SK-N-SH (cell line): Measurements from ENCODE around the gene APOF. TPM values are rescaled to one million over a fixed set of nuclear protein-coding genes. Genes with fewer than 3 reads are reported as not detected.

Experiments used
- CTCF ChIA-PET: fragments of 300-600, 350-600 bp; formaldehyde crosslinking; extraction: SDS; loops from one replicate; lab custom pipeline; 2021; lab: Yijun Ruan, JAX
- POLR2A ChIA-PET: fragments of 350-600 bp; sonication (Branson Sonifier 250); formaldehyde crosslinking; extraction: SDS; loops from one replicate; lab custom pipeline; 2020; ENCODE audit warnings: antibody characterized with exemption, inconsistent platforms; lab: Yijun Ruan, JAX
- DNase-seq: peaks from one replicate; pipeline ENCODE4 v3.0.0; 2012
- H2AFZ ChIP-seq: fragments of 200-600 bp; sonication (generic); 2 replicates; pipeline ENCODE4 v1.8.1; 2016; ENCODE audit warnings: antibody characterized with exemption, mild to moderate bottlenecking, low read depth
- H3F3A ChIP-seq: fragments of 200-600 bp; sonication (generic); replicated peaks from 2 replicates; pipeline ENCODE3; 2016; ENCODE audit warnings: antibody characterized with exemption, mild to moderate bottlenecking; ENCODE audit not compliant: insufficient read depth
- H3K27ac ChIP-seq, 2 experiments: fragments of 200-500 bp in 1 of 2; fragments of 200-600 bp in 1 of 2; sonication (Bioruptor generic) in 1 of 2; sonication (generic), shearing (Covaris generic) in 1 of 2; 2 replicates each; pipeline versions ENCODE4 v1.5.1 to v1.6.1; 2014 to 2016; ENCODE audit warnings: low read depth in 2 of 2, inconsistent platforms in 1 of 2, low read length in 1 of 2, mild to moderate bottlenecking in 1 of 2, mixed read lengths in 1 of 2
- H3K27me3 ChIP-seq: fragments of 200-600 bp; sonication (generic), shearing (Covaris generic); 2 replicates; pipeline ENCODE4 v1.6.1; 2016; ENCODE audit warnings: mixed run types; ENCODE audit not compliant: insufficient read depth
- H3K36me3 ChIP-seq, 2 experiments: fragments of 200-500 bp in 1 of 2; fragments of 200-600 bp in 1 of 2; sonication (Bioruptor generic) in 1 of 2; sonication (generic) in 1 of 2; replicated peaks in 1 of 2; 2 replicates each; pipeline versions ENCODE3 to v1.5.1; 2014 to 2016; ENCODE audit warnings: low read length in 1 of 2, mild to moderate bottlenecking in 1 of 2; ENCODE audit not compliant: insufficient read depth in 2 of 2, control insufficient read depth in 1 of 2
- H3K4me1 ChIP-seq, 2 experiments: fragments of 200-500 bp in 1 of 2; fragments of 200-600 bp in 1 of 2; sonication (Bioruptor generic) in 1 of 2; sonication (generic), shearing (Covaris generic) in 1 of 2; 2 replicates each; pipeline versions ENCODE4 v1.5.1 to v1.6.1; 2014 to 2016; ENCODE audit warnings: low read depth in 1 of 2, low read length in 1 of 2, mixed run types in 1 of 2; ENCODE audit not compliant: insufficient read depth in 2 of 2, control insufficient read depth in 1 of 2
- H3K4me2 ChIP-seq: fragments of 200-600 bp; sonication (generic), shearing (Covaris generic); 2 replicates; pipeline ENCODE4 v1.6.1; 2017; ENCODE audit warnings: mixed run types
- H3K4me3 ChIP-seq, 2 experiments: fragments of 200-500 bp in 1 of 2; fragments of 200-600 bp in 1 of 2; sonication (Bioruptor generic) in 1 of 2; sonication (generic), shearing (Covaris generic) in 1 of 2; 2 replicates each; pipeline versions ENCODE4 v1.5.1 to v1.8.1; 2014 to 2016; ENCODE audit warnings: low read depth in 2 of 2, inconsistent platforms in 1 of 2, low read length in 1 of 2, mild to moderate bottlenecking in 1 of 2, mixed read lengths in 1 of 2, moderate library complexity in 1 of 2
- H3K79me2 ChIP-seq: fragments of 200-600 bp; sonication (generic); 2 replicates; pipeline ENCODE4 v1.8.1; 2017; ENCODE audit warnings: mild to moderate bottlenecking; ENCODE audit not compliant: insufficient read depth
- H3K9ac ChIP-seq: fragments of 200-600 bp; sonication (generic); 2 replicates; pipeline ENCODE4 v1.6.1; 2017; ENCODE audit warnings: mixed run types
- H3K9me2 ChIP-seq: fragments of 200-600 bp; sonication (generic); 2 replicates; pipeline ENCODE4 v1.6.1; 2017; ENCODE audit warnings: mixed run types
- H3K9me3 ChIP-seq: fragments of 200-600 bp; sonication (generic); 2 replicates; pipeline ENCODE4 v1.6.1; 2017; ENCODE audit warnings: mixed run types, mild to moderate bottlenecking, moderate library complexity
- H4K20me1 ChIP-seq: fragments of 200-600 bp; sonication (generic); 2 replicates; pipeline ENCODE4 v1.6.1; 2017; ENCODE audit warnings: mild to moderate bottlenecking, mixed run types; ENCODE audit not compliant: insufficient read depth
- EP300 ChIP-seq, 2 experiments: IDR thresholded peaks; 2 replicates each; pipeline versions ENCODE4 v1.4.0 to v1.6.1; 2012; ENCODE audit warnings: borderline replicate concordance in 1 of 2, low read depth in 1 of 2, low read length in 1 of 2
- EZH2phosphoT487 ChIP-seq: fragments of 200-600 bp; sonication (generic); IDR thresholded peaks from 2 replicates; pipeline ENCODE4 v1.6.1; 2017; ENCODE audit warnings: low read depth, mixed run types, mild to moderate bottlenecking, antibody characterized with exemption, moderate library complexity, borderline replicate concordance
- RAD21 ChIP-seq: IDR thresholded peaks from 2 replicates; pipeline ENCODE4 v1.6.1; 2012; ENCODE audit warnings: mild to moderate bottlenecking, low read length
- RFX5 ChIP-seq: IDR thresholded peaks from 2 replicates; pipeline ENCODE4 v1.6.1; 2012; ENCODE audit warnings: mild to moderate bottlenecking, improper control_type of control experiment, low read length
- SIN3A ChIP-seq: IDR thresholded peaks from 2 replicates; pipeline ENCODE4 v1.6.1; 2012; ENCODE audit warnings: low read depth, mild to moderate bottlenecking, low read length, moderate library complexity, borderline replicate concordance
- TEAD4 ChIP-seq: IDR thresholded peaks from 2 replicates; pipeline ENCODE4 v1.4.0; 2012; ENCODE audit warnings: mild to moderate bottlenecking, borderline replicate concordance; ENCODE audit not compliant: insufficient read depth
- WGBS: methylation state at CpG from one replicate; pipeline ENCODE4 v1.1.6; 2017; ENCODE audit warnings: low lambda C conversion rate; 5-methylcytosine and 5-hydroxymethylcytosine counted together
- polyA plus RNA-seq, 3 experiments: library from polyadenylated mRNA; depleted of rRNA; stranded (reverse); fragments of >200 nt; gene quantifications; 2 replicates each; pipeline ENCODE4 v1.2.3, GENCODE V29; 2012
- TF ChIP-seq, protein P1 (sequence below): fragments of 200-600 bp; sonication (generic); IDR thresholded peaks from 2 replicates; pipeline ENCODE4 v1.6.1; 2017; ENCODE audit warnings: antibody characterized with exemption, mild to moderate bottlenecking, moderate library complexity
- TF ChIP-seq, protein P2 (sequence below): IDR thresholded peaks from 2 replicates; pipeline ENCODE4 v1.4.0; 2012; ENCODE audit warnings: low read depth
- TF ChIP-seq, protein P3 (sequence below): fragments of 150-350 bp; IDR thresholded peaks from 2 replicates; pipeline ENCODE4 v1.6.1; 2016; ENCODE audit warnings: mild to moderate bottlenecking, low read depth, low read length

Gene APOF
- polyA plus RNA-seq, 1 of the 3 experiments (the other 2 are of a cell fraction): not detected

DNA sequence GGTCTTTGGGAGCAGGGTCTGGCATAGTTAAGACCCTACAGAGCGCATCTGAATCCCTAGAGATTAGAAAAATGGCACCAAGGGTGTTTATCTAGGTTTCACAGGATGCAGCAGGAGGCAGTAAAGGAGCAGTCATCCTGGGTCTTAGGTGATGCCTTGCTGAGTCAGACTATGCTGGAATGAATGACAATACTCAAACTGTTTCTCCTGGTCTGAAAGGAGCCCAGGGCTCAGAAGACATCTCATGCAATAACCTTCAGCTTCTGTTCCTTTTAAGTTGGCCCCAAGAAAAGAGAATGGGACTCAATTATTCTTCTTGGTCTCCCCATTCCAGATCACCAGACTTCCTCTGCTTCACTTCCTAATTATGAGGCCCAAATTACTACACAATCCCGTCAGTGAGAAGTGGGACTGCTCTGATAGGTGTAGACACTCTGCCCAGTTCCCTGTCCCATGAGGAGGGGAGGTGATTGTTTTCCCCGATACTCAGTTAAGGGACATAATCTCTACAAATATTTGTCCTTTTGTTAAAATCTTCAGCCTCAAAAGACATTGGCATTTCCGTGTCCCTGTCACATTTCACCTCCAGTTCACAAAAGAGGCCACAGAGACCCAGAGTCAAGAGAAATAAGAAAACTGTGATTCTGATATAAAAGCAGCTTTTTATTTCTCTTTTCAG is 14.8 kb upstream of the APOF start:
- no peak for DNase-seq
- Histone ChIP-seq H3K79me2 (no peaks in the 10 kb centered on the region), H3K4me1 (no peaks in the 10 kb centered on the region), H3K27ac (no peak overlapping the region), H3K4me3 (no peak overlapping the region), H3K27me3 (no peaks in the 10 kb centered on the region; the same call in 1 of the 2 replicates), H3K36me3 (no peaks in the 10 kb centered on the region), H3F3A (no peaks in the 10 kb centered on the region), H3K9me3 (peaks cover 8% of the 10 kb centered on the region; the same call in 1 of the 2 replicates), H3K4me2 (no peak overlapping the region), H3K9ac (no peak overlapping the region), H2AFZ (no peak overlapping the region), H3K9me2 (no peaks in the 10 kb centered on the region), H4K20me1 (no peaks in the 10 kb centered on the region)
- WGBS: 73% methylated on average over 4 of the region's 4 CpGs
- TF ChIP-seq RFX5 (no peak), EZH2phosphoT487 (no peak), SIN3A (no peak)
- TF ChIP-seq, protein P1, sequence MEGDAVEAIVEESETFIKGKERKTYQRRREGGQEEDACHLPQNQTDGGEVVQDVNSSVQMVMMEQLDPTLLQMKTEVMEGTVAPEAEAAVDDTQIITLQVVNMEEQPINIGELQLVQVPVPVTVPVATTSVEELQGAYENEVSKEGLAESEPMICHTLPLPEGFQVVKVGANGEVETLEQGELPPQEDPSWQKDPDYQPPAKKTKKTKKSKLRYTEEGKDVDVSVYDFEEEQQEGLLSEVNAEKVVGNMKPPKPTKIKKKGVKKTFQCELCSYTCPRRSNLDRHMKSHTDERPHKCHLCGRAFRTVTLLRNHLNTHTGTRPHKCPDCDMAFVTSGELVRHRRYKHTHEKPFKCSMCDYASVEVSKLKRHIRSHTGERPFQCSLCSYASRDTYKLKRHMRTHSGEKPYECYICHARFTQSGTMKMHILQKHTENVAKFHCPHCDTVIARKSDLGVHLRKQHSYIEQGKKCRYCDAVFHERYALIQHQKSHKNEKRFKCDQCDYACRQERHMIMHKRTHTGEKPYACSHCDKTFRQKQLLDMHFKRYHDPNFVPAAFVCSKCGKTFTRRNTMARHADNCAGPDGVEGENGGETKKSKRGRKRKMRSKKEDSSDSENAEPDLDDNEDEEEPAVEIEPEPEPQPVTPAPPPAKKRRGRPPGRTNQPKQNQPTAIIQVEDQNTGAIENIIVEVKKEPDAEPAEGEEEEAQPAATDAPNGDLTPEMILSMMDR: peak; percentile 18; the same call in 1 of the 2 replicates
- TF ChIP-seq, protein P2, sequence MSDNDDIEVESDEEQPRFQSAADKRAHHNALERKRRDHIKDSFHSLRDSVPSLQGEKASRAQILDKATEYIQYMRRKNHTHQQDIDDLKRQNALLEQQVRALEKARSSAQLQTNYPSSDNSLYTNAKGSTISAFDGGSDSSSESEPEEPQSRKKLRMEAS: no peak
- ChIA-PET CTCF (interaction anchor here (1.4 kb wide), 1 partner anchor 9 kb away, joined by 4 read pairs; no protein-coding TSS in a partner anchor), POLR2A (no interaction called here)

DNA sequence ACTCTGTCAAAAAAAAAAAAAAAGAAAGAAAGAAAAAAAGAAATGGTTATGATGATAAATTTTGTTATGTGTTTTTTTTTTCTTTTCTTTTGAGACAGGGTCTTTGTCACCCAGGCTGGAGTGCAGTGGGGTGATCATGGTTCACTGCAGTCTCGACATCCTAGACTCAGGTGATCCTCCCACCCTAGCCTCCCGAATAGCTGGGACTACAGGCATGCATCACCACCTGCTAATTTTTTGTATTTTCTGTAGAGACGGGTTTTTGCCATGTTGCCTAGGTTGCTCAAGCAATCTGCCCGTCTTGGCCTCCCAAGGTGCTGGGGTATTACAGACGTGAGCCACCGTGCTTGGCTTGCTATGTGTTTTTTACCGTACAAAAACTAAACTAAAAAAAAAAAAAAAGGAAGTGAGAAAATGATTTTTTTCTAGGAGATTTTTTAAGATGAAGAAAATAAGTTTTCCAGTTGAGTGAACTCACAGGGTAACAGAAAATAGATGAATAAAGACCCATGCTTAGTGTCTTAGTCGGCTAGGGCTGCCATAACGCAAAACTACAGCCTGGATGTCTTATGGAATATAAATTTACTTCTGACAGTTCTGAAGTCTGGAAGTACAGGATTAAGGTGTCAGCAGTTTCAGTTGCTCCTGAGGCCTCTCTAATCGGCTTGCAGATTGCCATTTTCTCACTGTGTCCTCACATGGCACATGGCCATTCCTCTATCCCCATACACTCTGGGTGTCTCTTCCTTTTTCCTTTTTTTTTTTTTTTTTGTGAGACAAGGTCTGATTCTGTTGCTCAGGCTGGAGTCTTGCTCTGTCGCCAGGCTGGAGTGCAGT is 13.2 kb upstream of the APOF start:
- Histone ChIP-seq H3K79me2 (no peaks in the 10 kb centered on the region), H3K9ac (no peak overlapping the region), H3K9me2 (no peaks in the 10 kb centered on the region), H3K4me3 (no peak overlapping the region), H2AFZ (no peak overlapping the region), H3K36me3 (no peaks in the 10 kb centered on the region), H3K9me3 (peaks cover 8% of the 10 kb centered on the region; the same call in 1 of the 2 replicates), H3K27ac (no peak overlapping the region), H3F3A (no peaks in the 10 kb centered on the region), H4K20me1 (no peaks in the 10 kb centered on the region), H3K27me3 (no peaks in the 10 kb centered on the region), H3K4me2 (no peak overlapping the region), H3K4me1 (no peaks in the 10 kb centered on the region)
- DNase-seq: no peak
- no peak for TF ChIP-seq EP300 (IDR thresholded peaks at IDR 0.05; ENCODE audit: borderline replicate concordance in 1 of 2, low read depth in 1 of 2, low read length in 1 of 2)
- no peak for TF ChIP-seq TEAD4
- TF ChIP-seq, protein P3, sequence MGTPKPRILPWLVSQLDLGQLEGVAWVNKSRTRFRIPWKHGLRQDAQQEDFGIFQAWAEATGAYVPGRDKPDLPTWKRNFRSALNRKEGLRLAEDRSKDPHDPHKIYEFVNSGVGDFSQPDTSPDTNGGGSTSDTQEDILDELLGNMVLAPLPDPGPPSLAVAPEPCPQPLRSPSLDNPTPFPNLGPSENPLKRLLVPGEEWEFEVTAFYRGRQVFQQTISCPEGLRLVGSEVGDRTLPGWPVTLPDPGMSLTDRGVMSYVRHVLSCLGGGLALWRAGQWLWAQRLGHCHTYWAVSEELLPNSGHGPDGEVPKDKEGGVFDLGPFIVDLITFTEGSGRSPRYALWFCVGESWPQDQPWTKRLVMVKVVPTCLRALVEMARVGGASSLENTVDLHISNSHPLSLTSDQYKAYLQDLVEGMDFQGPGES: no peak
- TF ChIP-seq RAD21: no peak
- WGBS: 60% methylated on average over 11 of the region's 11 CpGs
- ChIA-PET POLR2A (no interaction called here), CTCF (no interaction called here)
